Measurements from ENCODE around the gene PLET1.

- TF ChIP-seq CTCF (IDR thresholded peaks at IDR 0.05) (no peak), POLR2A (IDR thresholded peaks at IDR 0.05) (no peak)
These were observed 27.4 kb upstream of the PLET1 start for GRCh38 chr11:112288021-112288420.
